MM.1S (cell line): ENCODE results near the gene WSCD1.

ENCODE experiments used
- EZH2phosphoT487 ChIP-seq: fragments of 300-600 bp; sonication (generic); IDR thresholded peaks from 2 replicates; pipeline ENCODE4 v1.6.1; 2018; ENCODE audit warnings: antibody characterized with exemption, low read length
- TF ChIP-seq, protein P1 (sequence below): fragments of 300-600 bp; sonication (generic); IDR thresholded peaks from 2 replicates; pipeline ENCODE4 v1.5.1; 2016; ENCODE audit warnings: antibody characterized with exemption, low read length, mixed read lengths

DNA sequence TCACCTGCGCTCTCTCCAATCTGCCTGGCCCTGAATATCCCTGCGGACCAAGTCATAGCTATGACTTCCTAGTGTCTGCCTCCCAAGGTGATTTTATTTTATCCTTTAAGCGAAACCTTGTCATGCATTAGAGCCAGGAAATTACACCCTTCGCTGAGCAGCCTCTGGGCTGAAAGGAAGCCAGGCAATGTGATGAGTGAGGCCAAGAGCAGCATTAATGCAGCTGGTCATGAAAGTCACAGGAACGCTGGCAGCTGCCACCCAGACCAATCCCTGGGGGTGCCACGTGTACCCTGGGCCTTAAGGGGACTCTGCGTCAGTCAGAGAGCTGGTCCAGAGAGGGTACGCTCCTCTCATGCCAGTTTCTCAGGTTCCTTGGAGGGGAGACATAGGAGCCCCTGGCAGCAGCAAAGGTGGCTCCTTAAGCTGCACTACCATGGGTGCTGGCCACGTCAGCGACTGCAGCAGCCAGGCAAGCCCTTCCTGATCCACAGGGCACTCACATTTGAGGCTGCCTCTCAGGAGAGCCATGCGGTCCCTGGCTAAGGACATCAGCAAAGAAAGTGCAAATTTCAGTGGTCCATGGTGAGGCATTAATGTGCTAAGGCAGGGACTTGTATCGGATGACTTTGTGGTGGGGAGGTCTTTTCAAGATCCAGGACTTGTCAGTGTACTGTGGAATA is 42.7 kb upstream of the WSCD1 start:
- TF ChIP-seq, protein P1, sequence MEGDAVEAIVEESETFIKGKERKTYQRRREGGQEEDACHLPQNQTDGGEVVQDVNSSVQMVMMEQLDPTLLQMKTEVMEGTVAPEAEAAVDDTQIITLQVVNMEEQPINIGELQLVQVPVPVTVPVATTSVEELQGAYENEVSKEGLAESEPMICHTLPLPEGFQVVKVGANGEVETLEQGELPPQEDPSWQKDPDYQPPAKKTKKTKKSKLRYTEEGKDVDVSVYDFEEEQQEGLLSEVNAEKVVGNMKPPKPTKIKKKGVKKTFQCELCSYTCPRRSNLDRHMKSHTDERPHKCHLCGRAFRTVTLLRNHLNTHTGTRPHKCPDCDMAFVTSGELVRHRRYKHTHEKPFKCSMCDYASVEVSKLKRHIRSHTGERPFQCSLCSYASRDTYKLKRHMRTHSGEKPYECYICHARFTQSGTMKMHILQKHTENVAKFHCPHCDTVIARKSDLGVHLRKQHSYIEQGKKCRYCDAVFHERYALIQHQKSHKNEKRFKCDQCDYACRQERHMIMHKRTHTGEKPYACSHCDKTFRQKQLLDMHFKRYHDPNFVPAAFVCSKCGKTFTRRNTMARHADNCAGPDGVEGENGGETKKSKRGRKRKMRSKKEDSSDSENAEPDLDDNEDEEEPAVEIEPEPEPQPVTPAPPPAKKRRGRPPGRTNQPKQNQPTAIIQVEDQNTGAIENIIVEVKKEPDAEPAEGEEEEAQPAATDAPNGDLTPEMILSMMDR, result no peak
- TF ChIP-seq EZH2phosphoT487, result no peak
